Stimulated activated naive CD8-positive, alpha-beta T cell treated with anti-CD3 and anti-CD28 coated beads, Interleukin-15, Interleukin-2, amounts not matched to agents 100 U/mL and 50 U/mL, for 24 hours (primary cell): ENCODE measurements around the gene EHBP1L1.

ENCODE experiments used
- ATAC-seq: fragments of 150-1000 bp; cut with Tn5 transposase; one replicate; pipeline ENCODE4 v1.10.0; 2021
- DNase-seq: peaks from one replicate; pipeline ENCODE4 v3.0.0; 2021

Gene EHBP1L1

DNA sequence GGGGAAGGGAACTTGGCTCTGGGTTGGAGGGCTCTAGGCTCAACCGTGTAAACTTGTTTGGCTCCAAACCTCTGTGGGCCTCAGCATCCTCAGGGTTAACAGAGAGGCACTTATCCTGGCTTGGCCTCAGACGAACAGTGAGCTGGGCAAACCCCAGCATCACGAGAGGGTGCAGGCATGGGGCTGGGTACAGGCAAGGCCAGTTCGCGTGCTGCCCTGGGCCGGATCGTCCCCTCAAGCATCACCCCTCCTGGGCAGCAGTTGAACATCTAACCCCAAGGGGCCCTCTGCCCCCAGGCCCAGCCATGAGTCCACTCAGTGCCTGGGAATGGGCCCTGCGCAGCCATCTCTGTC lies 1.9 kb downstream of the EHBP1L1 start:
- DNase-seq (no peak), ATAC-seq (no peak)

DNA sequence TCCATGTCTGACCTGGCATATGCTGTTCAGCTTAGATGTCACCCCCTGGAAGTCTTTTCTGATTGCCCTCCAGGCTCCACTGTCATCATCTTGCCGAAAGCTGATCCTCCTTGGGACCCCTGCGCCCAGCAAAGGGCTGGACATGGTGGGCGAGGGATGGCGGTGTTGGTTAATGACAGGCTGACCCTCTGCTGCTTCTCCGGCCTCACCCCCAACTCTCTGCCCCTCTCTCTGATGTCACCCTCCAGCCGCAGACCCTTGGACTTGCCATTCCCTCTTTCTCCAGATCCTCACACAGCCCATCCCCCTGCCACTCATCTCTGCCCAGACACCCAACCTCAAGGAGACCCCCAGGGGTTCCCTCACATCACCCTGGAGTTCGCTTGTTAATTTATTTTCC lies 2.3 kb downstream of the EHBP1L1 start:
- ATAC-seq (no peak), DNase-seq (no peak)

DNA sequence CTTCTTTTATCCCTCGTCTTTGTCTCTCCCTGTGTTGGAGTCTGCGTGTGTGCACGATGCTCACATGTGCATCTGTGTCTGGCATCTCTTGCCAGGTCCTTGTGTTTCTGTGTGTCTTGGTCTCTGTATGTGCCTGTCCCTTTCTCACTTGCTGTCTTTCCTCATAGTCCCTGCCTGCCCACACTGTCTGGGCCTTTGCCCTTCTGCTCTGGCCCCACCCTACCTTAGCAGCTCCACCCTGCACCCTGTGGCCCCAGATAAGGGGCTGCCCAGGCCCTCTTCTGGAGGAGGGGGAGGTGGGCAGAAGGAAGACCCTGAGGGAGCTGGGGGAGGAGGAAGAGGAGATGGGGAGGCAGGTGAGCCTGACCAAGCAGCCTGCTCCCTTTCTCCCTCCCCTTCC lies 2.8 kb downstream of the EHBP1L1 start:
- ATAC-seq (no peak), DNase-seq (no peak)

- ATAC-seq = no peak
- no peak for DNase-seq
Measured at GRCh38 chr11:65579291-65579690, 3.4 kb downstream of the EHBP1L1 start.

DNA sequence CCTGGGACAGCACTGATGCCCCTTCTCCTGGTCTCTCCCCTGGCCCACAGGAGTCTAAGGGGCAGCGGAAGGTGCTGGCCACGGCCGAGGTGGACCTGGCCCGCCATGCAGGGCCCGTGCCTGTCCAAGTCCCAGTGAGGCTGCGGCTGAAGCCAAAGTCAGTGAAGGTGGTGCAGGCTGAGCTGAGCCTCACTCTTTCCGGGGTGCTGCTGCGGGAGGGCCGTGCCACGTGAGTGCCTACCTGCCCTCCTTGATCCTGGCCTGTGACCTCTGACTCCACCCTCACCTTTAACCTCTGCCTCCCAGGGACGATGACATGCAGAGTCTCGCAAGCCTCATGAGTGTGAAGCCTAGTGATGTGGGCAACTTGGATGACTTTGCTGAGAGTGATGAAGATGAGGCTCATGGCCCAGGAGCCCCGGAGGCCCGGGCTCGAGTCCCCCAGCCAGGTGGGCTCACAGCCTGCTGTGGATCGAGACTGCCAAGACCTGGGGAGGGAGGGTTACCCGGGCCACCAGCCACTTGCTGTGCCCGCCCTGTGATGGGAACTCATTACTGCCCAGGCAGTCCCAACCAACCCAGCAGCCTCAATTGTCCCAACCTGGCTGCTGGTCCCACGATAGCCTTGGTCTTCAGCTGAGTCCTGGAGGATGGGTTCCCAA lies 4.3 kb downstream of the EHBP1L1 start:
- no peak for DNase-seq
- ATAC-seq = no peak

DNA sequence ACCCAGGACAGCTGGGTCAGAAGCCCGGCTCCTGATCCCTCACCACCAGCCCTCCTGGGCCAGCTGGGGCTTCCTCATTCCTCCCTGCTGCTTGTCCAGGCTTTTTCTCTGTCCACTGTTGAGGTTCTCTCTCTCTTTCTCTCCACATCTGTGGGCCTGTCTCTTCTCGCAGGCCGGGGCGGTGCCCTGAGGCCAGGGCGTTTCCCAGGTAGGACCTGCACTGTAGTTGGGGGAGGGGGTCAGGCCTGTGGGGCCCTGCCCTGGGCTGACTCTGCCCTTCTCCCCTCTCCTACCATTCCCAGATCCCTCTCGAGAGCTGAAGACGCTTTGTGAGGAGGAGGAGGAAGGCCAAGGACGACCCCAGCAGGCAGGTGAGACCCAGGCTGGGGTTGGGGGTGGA lies 4.9 kb downstream of the EHBP1L1 start:
- ATAC-seq (no peak), DNase-seq (no peak)

DNA sequence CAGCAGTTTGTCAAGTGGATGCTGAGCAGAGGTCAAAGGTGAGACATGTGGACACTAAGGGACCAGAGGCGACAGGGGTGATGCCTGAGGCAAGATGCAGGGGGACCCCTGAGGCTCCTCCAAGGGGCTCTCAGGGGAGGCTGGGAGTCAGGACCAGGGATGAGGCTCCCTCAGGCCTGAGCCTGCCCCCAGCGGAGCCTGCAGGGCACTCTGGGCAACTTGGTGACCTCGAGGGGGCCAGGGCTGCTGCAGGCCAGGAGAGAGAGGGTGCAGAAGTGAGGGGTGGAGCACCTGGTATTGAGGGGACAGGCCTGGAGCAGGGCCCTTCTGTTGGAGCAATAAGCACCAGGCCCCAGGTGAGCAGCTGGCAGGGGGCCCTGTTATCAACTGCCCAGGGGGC lies 6.1 kb downstream of the EHBP1L1 start:
- ATAC-seq (no peak), DNase-seq (no peak)

- no peak for ATAC-seq
- no peak for DNase-seq
Measured at GRCh38 chr11:65583589-65583988, 7.7 kb downstream of the EHBP1L1 start.

GRCh38 chr11:65584106-65584505 lies 8.3 kb downstream of the EHBP1L1 start:
- ATAC-seq (no peak), DNase-seq (no peak)

GRCh38 chr11:65584723-65585171 lies 8.9 kb downstream of the EHBP1L1 start:
- DNase-seq = no peak
- no peak for ATAC-seq

- no peak for ATAC-seq
- no peak for DNase-seq
Measured at GRCh38 chr11:65585396-65586246, 9.8 kb downstream of the EHBP1L1 start.

DNA sequence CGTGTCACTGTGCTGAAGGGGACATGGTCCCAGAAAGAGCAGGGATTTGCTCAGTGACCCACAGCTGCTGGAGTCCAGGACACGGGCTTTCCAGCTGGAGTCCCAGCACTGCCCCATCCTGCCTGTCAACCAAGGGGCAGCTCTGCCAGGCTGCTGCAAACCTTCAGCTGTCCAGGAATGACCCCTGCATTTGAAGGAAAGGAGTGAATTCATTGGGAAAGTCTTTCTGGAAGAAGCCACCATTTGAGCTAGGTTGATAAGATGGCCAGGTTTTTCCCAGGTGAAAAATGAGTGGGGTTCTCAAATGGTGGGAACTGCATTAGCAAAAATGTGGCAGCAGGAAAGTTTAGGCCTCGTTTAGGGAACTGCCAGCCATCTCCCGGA lies 10.4 kb downstream of the EHBP1L1 start:
- DNase-seq = no peak
- no peak for ATAC-seq

DNA sequence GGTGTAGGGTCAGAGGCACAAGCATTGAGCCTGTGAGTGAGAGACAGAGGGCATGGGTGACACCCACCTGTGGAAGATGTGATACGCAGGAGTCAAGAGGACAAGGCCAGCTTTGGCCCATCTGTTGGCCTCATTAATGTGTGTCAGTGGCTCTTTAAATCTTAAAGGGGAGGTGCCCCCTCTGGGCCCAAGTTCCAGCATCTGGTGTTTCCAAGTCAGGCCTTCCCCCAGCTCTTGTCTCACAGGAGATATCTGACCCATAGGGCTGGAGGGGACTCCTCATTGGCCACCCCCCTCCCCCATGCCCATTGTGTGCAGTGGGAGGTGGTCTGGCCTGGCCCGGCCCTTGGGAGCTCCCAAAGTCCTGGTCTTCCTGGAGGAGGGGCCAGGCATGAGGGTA lies 10.8 kb downstream of the EHBP1L1 start:
- ATAC-seq = no peak
- no peak for DNase-seq

DNA sequence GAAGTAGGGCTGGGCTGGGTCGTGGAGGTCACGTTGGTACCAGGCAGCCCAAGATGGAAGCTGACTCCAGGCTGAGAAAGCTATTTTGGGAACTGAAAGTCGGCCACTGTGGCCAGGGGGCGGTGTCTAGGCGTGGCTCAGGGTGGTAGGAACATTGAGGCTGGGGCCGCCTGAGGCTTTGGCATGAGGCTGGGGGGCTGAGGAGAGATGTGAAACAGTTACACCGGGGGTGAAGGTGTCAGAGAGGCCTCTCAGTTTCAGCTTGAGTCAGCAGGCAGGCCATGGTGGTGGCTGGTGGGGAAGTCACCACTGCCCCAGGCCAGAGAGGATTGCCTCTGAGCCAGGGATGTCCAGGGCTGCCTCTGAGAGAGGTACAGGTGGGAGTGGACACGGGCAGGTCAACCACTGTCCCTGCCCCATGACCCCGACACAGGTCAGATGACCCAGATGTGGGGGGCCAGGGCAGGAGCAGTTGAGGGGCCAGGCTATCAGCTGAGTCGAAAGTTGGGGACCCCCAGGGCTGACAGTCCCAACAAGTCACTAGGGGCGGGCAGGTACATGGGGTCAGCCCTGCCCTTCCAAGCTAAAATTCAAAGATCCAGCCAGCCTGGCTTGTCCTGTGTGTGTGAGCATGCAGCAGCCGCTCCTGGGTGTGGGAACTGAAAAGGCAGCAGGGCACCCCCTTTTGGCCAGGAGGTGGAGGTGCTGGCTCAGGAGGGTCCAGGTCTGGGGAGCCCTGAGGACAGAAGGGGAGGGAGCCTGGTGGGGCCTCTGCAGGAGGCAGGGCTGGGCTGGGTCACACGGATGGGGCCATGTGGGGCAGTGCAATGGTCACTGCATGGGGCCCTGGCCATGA lies 12.6 kb downstream of the EHBP1L1 start:
- ATAC-seq (peak; percentile 85), DNase-seq (peak; percentile 88)

GRCh38 chr11:65589444-65590239 lies 13.8 kb downstream of the EHBP1L1 start:
- ATAC-seq = peak; percentile 59
- peak; percentile 79 for DNase-seq

DNA sequence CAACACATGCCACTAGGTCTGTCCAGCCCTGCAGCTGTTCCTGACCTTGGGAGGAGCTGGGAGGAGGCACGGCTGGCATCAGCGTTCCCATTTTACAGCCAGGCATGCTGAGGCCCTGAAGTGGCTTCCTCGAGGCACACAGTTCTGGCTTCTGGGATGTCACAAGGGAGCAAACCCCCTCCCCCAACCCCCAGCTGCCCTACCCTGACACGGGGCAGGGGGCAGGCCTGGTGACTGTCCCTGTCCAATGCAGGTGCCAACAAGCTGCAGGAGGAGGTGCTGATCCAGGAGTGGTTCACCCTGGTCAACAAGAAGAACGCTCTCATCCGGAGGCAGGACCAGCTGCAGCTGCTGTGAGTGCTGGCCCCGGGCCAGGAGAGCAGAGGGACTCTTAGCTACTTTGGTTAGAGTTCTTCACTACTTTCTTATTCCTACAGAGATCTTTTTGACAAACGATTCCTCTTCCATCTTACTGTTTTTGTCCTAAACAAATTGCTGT lies 14.4 kb downstream of the EHBP1L1 start:
- no peak for DNase-seq
- no peak for ATAC-seq

DNA sequence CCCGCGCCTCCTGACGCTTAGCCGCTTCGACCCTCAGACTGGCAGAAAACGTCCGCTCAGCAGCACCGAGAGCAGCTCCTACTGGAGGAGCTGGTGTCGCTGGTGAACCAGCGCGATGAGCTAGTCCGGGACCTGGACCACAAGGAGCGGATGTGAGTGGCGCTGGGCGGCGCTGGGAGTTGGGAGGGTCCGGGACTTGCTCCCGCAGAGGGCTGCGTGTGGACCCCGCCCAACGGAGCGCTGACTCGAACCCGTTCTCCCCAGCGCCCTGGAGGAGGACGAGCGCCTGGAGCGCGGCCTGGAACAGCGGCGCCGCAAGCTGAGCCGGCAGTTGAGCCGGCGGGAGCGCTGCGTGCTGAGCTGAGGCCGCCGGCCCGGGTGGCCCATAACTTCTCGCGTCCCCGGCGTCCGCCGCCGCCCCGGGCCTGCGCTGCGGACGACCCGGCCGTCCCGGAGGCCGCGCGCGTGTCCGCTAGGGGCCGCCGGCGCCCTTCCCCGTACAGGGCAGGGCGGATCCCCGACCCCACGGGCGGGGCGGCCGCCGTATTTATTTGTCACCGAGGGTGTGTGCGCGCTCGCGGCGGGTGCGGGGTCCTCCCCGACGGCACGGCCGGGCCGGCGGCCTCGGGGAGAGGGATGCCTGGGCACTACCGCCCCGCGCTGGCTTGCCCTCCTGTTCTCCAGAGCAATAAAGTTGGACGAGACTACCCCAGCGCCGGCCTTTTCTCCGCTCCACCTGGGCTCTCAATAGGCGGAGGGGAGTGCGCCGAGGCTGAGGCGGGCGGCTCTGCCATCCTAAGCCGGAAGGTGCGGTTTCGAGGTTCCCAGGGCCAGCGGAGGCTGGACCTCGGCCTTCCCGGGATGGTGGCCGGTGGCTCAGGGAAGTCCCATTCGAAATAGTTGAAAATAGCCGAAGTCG lies 16.3 kb downstream of the EHBP1L1 start:
- ATAC-seq (no peak), DNase-seq (no peak)

- ATAC-seq = no peak
- no peak for DNase-seq
Measured at GRCh38 chr11:65592858-65593517, 17.1 kb downstream of the EHBP1L1 start.

- ATAC-seq = no peak
Measured at GRCh38 chr11:65593518-65594414, 17.9 kb downstream of the EHBP1L1 start.

More at GRCh38 chr11:65593518-65594414, 17.9 kb downstream of the EHBP1L1 start:
- peak; percentile 70 for DNase-seq
